ENCODE measurements around the gene PLCL2.

PLCL2 gene

DNA sequence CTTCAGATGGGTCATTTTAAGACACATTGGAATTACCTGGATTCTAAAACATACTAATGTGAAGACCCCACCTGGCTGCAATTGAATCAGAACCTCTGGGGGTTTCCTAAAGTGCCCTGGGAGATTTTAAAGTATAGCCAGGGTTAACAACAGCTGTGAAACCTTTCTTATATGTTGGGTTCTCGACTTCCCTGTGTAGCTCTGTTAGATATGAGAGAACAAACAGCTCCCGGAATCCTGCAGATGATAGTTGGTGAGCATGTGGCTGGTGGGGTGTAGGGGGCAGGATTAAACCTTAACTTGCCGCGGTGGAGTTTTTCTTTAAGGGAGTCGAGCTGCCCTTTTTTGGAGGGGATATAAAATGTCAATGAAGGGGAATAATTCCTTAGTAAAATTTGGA is 12.1 kb downstream of the PLCL2 start:
- DNase-seq: no peak

DNA sequence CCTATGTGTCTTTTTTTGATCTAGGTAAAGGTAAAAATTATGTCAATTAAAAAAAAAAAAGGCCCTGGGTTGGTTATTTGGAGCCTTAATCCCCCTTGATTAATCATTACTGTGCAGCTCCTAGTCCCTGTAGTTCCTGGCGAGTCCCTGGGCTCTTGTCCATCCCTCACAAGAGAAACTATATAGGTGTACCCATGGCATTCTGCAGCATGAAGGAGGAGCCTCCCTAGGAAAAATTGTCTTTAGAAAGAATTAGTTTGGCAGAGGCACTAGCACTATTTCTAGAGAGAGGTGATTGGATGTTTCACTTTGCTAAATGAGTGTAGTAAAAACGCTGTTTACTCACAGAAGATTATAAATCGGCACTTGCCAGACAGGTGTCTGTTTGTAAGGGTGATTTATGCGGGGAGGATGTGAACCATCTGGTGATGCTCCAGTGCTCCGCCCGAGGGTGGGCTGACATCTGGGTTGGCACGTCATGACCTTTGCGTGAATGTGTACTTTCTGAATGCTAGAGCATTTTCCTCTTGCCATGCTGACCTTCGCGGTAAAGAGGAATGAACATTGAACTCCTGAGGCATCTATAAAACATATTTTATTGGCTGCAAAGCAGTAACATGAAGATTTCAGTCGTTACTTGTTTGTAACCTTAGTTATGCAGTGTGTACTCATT is 12.6 kb downstream of the PLCL2 start:
- no peak for DNase-seq

DNA sequence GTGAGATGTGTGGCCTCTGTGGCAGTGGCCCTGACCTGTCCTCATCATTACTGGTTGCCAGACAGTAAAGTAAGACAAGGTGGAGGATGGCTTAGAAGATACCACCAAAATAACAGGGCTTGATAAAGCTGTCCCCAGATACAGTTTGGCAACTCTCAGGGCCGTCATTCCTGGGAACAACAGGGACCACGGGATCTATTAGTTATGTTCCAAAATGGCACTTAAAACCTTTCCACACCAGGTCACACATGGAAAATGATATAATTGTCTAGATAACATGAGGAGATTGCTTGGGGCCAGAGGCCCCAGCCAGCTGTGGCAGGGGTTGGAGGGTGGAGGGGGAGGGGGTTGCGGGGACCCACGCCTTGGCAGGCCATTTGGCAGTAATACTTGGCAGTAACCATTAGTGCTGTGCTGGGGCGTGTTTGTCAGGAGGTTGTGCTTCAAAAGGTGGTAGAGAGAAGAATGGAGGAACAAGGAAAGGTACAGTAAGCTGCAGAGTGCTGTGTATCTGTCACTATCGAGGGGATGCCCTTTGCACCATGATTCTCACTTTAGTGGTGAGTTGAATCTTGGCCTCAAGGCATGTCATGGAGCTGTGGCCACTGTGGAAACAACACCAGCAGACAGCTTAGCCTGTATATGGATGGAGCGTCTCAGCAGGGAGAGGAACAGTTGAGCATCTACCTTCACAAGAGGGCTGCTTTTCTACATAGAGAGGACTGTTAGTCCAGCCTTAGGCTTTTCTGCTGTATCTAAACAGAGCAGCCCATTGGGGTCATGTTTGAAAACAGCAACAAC is 14.0 kb downstream of the PLCL2 start:
- no peak for DNase-seq

DNA sequence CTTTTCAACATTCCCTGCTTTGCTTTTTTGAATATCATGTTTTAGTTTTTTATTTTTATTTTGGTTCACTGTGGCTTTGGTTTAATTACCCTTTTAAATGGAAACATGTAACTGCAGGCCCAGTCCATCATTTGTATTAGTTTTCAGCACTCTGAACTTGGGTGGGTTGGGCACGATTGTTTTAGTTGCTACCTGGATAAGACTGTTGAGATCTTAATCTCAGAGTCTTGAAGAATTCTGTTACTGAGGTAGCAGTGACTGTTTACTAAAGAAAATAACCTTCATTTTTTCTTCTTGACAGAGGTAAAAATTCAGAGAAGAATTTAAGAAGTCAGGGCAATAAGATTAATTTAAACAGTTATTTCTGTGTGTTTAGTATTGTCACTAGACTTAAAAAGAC is 15.2 kb downstream of the PLCL2 start:
- DNase-seq: no peak

DNA sequence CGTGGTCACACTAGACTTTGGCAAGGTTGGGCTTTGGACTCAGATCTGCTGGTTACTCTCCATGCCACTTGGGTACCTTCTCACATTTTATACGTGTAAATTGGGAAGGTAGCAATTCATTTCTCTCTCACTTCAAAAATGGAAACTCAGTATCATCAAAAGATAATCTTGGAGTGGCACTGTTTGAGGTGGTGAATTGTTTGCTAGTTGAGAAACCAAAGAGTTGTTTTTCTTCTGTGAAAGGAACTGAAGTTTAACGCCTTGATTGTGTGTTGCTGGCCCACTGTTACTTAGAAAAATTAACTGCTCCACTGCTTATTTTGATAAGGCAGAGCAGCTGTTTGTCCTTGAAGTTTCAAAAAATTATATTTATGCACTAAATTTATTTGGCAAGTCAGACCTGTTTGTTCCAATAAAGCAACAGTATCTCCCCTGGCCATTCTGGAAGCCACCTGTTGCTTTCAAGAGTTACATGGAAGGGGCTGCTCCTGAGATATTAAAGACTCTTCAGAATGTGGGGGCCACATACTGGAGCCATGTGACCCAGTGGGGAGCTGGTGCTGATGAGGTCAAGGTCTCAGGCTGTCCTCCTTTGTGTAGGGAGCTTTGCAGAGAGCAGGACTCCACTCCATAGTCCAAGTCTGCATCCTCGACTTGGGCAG is 16.2 kb downstream of the PLCL2 start:
- no peak for DNase-seq

DNA sequence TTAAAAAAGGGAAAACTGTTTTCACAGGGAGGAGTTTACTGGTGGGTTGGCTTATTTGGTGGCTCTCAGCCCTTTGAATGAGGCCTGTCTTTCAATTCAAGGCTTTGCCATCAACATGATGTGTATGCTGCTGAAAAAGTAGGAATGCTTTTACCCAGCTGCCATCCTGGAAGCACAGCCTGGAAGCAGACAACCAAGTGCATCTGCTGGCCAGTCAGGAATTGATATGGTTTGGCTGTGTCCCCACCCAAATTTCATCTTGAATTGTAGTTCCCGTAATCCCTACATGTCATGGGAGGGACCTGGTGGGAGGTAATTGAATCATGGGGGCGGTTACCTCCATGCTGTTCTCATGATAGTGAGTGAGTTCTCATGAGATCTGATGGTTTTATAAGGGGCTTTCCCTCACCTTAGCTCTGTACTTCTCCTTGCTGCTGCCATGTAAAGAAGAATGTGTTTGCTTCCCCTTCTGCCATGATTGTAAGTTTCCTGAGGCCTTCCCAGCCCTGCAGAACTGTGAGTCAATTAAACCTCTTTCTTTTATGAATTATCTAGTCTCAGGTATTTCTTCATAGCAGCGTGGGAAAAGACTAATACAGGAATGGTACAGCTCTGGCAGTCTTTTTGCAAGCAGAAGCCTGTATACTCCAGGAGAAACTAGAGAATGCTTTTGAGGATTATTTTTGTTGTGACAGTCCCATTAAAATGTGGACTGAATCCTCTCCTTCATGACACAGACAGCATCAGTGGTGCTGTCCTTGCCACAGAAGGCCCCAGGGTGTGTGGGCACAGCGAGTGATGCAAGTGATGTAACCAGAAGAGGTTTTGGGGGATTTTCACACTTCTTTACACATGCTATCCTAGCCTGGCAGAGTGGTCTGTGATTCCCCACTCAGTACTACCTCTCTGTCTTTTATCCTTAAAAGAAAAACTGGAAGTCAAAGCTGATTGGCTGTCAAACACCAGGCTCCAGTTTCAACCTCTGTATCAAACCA is 20.0 kb downstream of the PLCL2 start:
- no peak for DNase-seq

DNA sequence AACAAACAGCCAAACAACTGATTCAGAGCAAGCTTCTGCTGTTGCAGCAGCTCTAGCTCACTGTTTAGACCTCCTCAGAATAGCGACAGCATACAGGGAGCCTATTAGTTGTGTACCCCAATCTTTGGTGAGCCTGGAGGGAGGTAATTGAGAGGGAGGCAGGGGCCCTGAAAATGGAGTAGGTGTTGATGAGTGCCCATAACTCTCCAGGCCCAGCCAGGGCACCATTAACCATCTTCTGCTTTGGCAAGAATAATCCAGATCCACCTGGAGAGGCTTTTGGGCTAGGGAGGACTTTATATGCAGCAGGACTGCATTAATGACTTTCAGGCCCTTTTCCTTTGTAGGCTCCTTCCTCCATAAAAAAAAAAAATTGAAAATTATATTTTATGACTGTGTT is 20.9 kb downstream of the PLCL2 start:
- DNase-seq: no peak

DNA sequence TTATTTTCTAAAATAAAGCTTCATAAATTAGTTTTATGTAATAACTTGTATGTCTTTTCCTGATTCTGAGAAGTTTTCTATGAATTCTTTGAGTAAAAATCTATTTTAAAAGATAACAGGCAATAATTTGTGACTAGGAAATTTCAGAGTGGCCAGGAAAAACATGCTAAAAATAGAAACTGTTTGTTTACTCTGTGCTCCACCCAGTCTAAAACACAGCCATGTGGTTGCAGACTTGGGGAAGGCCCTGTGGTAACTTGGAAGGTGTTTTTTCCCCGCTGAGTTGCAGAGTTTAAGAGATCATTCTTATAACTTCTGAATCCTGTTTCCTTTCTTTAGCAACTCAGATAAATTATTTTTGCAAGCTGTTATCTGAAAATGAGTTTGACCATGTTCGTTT is 21.9 kb downstream of the PLCL2 start:
- DNase-seq: no peak

DNA sequence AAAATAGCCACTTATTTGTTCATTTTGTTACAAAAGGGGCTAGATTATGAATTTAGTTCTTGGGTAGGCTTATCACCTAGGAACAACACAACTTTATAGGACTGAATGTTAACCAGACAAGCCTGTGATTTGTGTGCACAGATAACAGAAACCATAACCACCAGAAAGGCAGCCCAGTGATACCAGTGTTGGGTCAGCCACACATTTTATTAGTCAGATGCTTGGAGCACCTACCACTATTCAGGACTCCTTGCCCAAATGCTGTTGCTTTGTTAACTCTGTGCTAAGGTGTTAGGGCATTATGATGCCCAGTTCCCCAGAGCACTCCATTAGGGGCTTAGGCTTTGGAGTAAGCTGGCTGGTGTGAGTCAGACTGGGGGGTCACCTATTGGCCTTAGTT is 22.5 kb downstream of the PLCL2 start:
- no peak for DNase-seq

DNA sequence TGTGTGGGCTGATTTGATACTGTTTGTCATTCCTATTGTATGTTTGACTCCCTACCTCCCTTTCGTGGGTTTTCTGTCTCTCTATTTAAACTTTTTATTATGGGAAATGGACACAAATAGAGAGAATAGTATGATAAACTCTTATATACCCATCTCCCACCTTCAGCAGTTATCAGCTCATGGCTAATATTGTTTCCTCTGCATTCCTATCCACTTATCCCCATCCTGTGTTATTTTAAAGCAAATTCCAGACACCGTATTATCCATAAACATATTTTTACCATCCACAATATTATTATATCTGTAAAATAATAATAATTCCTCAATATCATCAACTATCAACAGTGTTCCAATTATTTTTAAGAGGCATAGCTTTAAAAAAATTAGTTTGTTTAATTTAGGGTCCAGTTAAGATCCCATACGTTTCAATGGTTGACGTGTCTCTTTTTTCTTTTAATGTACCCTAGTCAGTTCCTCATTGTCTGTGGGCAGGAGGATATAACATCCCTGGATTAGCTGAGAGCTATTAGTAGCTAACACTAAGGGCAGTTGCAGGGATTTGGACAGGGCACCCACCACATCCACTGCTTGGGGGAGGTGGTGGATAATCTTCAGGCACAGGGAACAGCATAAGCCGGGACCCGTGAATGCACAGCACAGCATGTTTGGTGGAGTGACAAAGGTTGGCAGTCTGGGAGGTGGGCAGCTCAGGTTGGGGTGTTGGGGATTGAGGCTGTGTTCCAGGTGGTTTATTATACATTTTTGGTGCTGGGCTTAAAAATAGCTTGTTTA is 23.5 kb downstream of the PLCL2 start:
- DNase-seq: no peak

DNA sequence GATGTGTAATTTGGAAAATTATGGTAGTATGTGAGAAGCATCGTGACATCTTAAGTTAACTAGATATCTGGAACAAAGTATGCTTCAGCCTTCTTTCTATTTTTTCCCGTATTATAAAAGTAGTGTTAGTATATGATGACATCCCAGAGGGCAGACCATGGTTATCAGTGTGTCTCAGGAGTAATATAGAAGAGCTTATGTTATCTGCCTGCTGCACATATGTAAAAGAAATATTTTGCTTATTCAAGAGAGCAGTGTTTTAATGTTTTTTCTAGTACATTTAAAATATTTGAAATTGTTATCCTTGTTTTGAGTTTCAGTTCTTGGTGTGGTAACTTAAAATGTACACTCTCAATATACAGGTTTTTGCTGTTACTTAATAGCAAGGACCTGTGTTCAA is 24.1 kb downstream of the PLCL2 start:
- no peak for DNase-seq

DNA sequence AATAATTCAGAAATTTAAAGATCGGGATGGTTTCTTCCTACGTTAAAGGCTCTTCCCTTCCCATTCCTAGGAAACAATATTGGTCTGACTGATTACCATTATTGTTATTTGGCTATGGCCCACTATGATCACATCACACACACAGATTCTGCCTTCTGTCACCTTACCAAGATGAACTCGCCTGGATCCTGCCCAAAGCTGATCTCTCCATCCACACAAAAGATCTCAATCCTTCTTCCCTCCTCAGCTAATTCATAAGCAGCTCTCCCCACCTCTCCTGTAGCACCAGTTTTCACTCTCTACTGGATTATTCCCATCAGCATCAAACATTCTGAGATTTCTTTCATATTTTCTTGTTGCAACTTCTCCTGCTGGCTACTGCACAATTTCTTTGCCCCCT is 25.0 kb downstream of the PLCL2 start:
- no peak for DNase-seq

DNA sequence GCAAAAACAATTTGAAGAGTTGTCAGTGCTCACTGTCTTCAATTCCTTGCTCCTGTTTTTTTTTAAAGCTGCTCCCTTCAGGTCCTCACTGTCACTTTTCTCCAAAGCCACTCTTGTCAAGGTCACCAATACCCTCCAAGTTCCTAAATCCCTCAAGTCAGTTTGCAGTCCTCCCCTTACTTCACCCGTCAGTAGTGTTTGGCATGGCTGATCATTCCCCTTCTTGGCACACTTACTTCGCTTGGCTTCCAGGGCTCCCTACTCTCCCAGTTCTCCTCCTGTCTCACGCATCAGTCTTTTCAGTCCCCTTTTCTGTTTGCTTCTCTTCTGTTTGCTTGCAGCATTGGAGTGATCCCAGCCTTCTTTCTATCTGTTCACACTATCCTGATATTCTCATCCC is 25.5 kb downstream of the PLCL2 start:
- DNase-seq: no peak

DNA sequence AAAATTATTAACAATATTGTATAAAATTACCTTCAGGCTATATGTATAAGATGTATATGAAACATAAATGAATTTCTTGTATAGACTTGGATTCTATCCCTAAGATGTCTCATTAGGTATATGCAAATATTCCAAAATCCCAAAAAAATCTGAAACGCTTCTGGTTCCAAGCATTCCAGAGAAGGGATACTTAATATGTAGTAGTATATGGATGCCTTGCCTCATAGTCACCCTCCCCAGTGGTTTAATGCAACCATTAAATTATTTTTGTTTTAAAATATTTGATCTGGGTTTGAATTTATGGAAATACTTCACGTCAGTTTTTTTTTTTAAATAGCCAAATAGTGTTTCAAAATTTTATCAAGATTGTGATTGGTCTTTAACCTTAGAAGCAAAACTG is 27.2 kb downstream of the PLCL2 start:
- no peak for DNase-seq

DNA sequence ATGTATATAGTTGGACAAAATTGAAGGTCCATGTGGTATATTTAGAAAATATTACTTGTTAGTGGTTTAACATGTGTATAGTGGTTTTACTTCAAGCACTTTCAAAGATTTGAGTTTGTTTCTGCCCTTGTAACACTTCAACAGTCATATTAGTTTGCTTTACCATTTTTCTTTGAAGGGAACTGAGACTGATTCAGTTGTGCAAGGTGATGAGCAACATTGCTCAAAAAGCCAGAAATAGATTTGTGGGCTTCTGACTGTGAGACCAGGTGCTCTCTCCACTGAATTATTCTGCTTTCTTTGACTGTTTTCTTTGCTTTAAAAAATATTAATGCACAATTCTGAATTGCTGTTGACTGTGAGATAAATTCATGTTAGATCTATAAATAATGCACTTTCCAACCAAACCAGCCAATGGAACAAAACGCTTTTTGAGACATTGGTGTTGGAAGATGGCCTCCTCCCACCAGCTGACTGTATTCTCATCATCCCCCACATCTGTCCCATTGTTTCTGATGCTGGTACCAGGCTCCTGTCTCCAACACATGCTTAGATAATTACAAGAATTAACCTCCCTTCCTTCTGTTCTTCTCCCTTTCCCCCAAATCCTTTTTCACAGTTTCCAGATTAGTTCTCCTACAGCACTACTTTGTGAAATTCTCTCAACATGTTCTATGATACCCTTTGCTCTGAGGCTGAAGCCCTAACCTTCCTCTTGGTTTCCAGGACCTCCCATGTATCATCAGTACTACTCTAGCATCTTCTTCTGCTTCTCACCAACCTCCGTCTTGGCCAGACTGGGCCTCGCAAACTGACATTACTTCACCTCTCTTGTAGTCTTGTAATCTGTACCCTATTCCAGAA is 27.9 kb downstream of the PLCL2 start:
- no peak for DNase-seq

DNA sequence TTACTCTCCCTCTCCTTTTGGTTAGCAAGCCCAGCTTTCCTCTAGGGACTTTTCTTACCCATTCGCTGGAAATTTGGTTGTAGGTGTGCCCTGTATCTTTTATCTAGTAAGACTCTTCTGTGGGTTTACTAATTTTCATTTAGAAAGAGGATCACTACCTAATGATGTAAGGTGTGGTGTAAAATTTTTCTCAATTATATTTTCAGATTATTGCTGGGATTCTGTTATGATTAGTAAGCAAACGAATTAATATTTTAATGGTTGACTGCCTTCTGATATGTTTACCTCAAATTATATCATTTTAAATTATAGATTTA is 28.5 kb downstream of the PLCL2 start:
- DNase-seq: no peak

DNA sequence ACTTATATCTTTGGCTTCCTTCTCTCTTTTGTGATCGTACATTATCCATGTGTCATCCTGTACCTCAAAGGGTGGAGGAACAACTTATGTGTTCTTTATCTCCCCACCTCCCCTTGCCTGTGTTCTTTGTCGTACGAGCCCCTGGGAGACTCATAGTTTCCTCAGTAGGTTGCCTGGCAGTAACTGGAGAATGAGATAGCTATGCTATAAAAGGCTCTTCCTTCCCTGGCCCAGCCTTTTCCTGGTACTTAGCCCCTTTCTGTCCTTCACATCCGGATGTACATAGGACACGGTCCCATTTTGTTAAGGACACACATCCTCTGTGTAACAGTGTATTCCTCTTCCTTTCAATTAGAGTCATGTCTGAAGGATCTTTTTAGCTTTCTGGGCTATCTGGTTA is 32.1 kb downstream of the PLCL2 start:
- no peak for DNase-seq

DNA sequence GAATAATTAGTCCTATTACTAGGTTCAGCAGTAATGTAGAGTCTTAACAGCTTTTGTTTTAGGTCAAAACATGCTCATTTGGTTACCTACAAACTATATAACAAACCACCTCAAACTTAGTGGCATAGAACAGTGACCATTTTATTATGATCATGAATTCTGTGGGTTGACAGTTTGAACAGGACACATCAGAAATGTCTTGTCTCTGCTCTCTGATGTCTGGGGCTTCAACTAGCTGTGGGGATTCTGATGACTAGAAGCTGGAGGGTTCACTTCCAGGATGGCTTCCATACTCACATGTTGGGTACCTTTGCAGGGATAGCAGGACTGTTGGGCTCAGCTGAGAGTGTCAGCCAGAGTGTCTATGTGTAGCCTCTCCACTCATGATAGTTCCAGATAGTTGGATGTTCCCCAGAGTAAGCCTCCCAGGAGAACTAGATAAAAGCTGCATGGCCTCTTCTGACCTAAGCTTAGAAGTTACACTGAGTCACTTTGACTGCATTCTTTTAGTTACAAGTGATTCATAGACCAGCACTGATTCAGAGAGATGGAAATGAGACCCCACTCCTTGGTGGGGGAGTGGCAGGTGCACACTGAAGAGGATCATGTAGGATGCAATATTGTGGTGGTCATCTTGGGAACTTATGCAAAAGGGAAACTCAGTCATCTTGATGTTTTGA is 32.6 kb downstream of the PLCL2 start:
- no peak for DNase-seq

DNA sequence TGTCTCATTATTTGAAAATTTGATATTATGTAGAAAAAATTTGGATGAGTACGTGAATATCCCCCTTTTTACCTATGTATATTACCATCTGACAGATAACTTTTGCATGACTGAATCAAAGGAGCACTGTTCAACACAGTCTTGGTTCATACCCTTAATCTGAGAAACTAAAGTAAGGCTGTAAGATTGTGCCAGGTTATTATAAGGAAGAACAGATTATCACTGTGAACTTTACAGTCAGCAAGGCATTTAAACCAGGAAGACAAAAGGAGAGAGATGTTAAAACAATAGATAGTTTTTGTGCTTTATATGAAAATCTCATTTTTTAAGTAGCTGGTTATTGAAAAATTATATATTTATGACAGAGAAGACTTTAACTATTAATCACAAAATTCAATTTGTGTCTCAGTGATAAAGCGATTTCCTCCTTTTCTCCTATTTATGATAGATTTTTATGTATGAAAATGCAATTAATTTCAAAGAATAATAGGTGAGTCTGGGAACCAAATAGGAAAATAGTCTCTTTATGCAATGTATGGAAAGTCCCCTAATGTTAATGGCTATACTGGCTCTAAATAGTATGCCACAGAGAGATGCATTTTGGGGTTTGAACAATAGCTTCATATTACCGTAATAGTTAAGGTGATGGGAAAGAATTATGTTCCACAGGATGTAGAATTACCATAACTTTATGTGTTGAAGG is 33.4 kb downstream of the PLCL2 start:
- no peak for DNase-seq

DNA sequence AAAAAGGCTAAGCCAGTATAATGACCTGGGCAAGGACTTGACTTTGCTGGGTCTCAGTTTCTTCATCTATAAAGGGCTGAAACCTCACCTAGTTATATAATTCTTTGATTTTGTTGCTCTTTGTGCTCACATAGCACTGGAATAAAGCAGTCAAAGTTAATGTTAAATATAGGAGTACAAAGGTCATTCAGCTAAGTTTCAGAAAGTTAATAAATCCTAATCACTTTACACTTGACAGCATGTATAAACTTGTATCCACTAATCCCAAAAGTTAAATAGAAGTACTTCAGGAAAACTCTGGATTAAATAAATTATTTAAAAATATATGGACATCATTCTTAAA is 33.9 kb downstream of the PLCL2 start:
- no peak for DNase-seq
